DND-41 (cell line): Measurements from ENCODE around the gene KLHL3.

ENCODE experiments used
- CTCF ChIP-seq: IDR thresholded peaks from 2 replicates; pipeline ENCODE4 v1.5.1; 2012; ENCODE audit warnings: borderline replicate concordance, low read length, moderate library complexity, mild to moderate bottlenecking; ENCODE audit not compliant: poor library complexity, severe bottlenecking; ENCODE audit errors: extremely low read depth
- EZH2 ChIP-seq: IDR thresholded peaks from 3 replicates; pipeline ENCODE4 v1.6.1; 2012; ENCODE audit warnings: borderline replicate concordance, low read depth, mild to moderate bottlenecking, moderate library complexity, low read length, inconsistent platforms; ENCODE audit not compliant: severe bottlenecking

- TF ChIP-seq CTCF (no peak), EZH2 (no peak)
Measured at GRCh38 chr5:137665678-137666460, 70.0 kb downstream of the KLHL3 start.
